Esophagus muscularis mucosa (tissue), 4 donors: Measurements from ENCODE around the gene SNX9. TPM values are rescaled to one million over a fixed set of nuclear protein-coding genes. Genes with fewer than 3 reads are reported as not detected.

ENCODE experiments used
- DNase-seq: peaks from one replicate; pipeline ENCODE4 v3.0.0-alpha.2; 2017; ENCODE audit errors: extremely low spot score
- H3K27ac ChIP-seq, 4 donors: fragments of 200-600 bp; sonication (generic); replicated peaks in 1 of 4; 1 replicate in 3 of 4; 2 replicates in 1 of 4; pipeline ENCODE4 v1.5.1; 2016 to 2019; ENCODE audit warnings: mild to moderate bottlenecking in 1 of 4
- H3K27me3 ChIP-seq, 4 donors: fragments of 200-600 bp; sonication (generic); one replicate each; pipeline versions ENCODE4 v1.5.1 to v1.6.0; 2016 to 2019
- H3K36me3 ChIP-seq, 4 donors: fragments of 200-600 bp; sonication (generic); one replicate each; pipeline ENCODE4 v1.5.1; 2016 to 2019
- H3K4me1 ChIP-seq, 4 donors: fragments of 200-600 bp; sonication (generic); one replicate each; pipeline ENCODE4 v1.5.1; 2016 to 2019
- H3K4me3 ChIP-seq, 4 donors: fragments of 200-600 bp; sonication (generic); 1 replicate in 2 of 4; 2 replicates in 2 of 4; pipeline ENCODE4 v1.5.1; 2016 to 2019; ENCODE audit warnings: mild to moderate bottlenecking in 4 of 4, moderate library complexity in 1 of 4
- H3K9me3 ChIP-seq, 4 donors: fragments of 200-600 bp; sonication (generic); 1 replicate in 3 of 4; 2 replicates in 1 of 4; pipeline ENCODE4 v1.5.1; 2016 to 2019
- EP300 ChIP-seq: sonication (generic); formaldehyde crosslinking; IDR thresholded peaks from one replicate; pipeline ENCODE4 v1.6.1; 2017; ENCODE audit warnings: antibody characterized with exemption
- POLR2A ChIP-seq: fragments of 450-650 bp; IDR thresholded peaks from one replicate; pipeline ENCODE4 v1.6.1; 2017; ENCODE audit warnings: antibody characterized with exemption, moderate library complexity, mild to moderate bottlenecking, low read depth
- POLR2AphosphoS5 ChIP-seq, 2 donors: sonication (generic); formaldehyde crosslinking; IDR thresholded peaks; one replicate each; pipeline ENCODE4 v1.6.1; 2017; ENCODE audit warnings: antibody characterized with exemption in 2 of 2
- WGBS: methylation state at CpG from one replicate; pipeline ENCODE4 v1.1.5; 2018; 5-methylcytosine and 5-hydroxymethylcytosine counted together
- intact Hi-C: fragments of 100-400 bp; cut with DNase I; formaldehyde crosslinking; loops from one replicate; pipeline ENCODE4 v1.15.1; 2023
- total RNA-seq, 4 donors: library from RNA; depleted of rRNA; stranded (reverse); fragments of >200 nt; gene quantifications; one replicate each; pipeline versions ENCODE4 v1.1.0 to v1.2.1, GENCODE V29; 2016
- TF ChIP-seq, protein P1 (sequence below), 3 experiments: fragments of 200-600 bp in 2 of 3; fragments of 450-650 bp in 1 of 3; sonication (generic) in 2 of 3; IDR thresholded peaks; one replicate each; pipeline ENCODE4 v1.5.1; 2017 to 2019; ENCODE audit warnings: antibody characterized with exemption in 3 of 3, mild to moderate bottlenecking in 2 of 3, moderate library complexity in 1 of 3

SNX9 gene
- total RNA-seq, 4 donors from 2014 or later: 78.1 to 94.7 (median 85.1) TPM

DNA sequence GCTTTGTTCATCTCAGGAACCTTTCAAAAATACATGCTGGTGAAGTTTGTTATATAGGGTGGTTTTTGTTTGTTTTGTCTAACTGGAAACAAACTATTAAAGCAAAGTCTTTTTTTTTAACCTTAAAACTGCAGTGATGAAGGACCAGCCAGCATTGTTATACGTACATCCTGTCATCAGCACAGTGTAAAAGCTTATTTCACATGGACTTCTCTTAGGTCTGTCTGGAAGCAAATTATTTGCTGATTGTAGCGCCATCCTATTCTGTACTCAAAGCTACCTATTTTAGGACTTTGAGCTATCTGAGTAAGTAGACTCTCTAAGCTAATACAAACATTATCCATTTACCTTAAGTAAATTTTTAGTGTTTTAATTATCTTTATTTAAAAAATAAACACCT, 61.7 kb downstream of the SNX9 start:
- WGBS: 92% methylated on average over 2 of the region's 2 CpGs

DNA sequence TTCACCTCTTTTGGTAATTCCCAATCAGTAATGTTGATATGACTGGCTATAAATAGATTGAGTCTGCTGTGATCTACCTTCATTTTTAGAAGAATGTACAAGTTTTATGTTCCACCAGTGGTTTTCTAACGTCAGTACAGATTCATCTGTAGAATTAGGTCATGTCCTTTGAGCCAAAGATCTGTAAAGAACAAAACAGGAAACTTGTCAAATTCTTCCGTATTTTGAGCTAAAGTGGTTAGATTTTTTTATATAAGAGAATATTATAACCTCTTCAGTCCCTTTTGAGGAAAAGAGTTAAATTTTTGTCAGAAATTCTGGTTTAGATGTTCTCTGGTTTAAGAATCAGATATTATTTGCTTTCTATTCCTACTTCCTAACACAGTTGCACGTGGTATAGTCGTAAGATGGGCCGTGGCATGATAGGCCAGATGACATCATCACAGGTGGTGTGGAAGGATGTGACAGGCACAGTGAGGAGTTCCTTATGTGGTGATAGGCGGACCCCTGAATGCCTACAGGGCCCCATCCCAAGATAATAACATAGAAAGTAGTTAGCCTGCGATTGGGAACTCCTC, 62.3 kb downstream of the SNX9 start:
- peaks cover 0 to 57% (median 14%) of the 10 kb centered on the region in 4 donors for H3K36me3 ChIP-seq
- H3K27ac ChIP-seq: no peak overlapping the region
- TF ChIP-seq POLR2A (no peak), EP300 (no peak), POLR2AphosphoS5 (IDR thresholded peaks at IDR 0.05) (no peak)
- TF ChIP-seq, protein P1, sequence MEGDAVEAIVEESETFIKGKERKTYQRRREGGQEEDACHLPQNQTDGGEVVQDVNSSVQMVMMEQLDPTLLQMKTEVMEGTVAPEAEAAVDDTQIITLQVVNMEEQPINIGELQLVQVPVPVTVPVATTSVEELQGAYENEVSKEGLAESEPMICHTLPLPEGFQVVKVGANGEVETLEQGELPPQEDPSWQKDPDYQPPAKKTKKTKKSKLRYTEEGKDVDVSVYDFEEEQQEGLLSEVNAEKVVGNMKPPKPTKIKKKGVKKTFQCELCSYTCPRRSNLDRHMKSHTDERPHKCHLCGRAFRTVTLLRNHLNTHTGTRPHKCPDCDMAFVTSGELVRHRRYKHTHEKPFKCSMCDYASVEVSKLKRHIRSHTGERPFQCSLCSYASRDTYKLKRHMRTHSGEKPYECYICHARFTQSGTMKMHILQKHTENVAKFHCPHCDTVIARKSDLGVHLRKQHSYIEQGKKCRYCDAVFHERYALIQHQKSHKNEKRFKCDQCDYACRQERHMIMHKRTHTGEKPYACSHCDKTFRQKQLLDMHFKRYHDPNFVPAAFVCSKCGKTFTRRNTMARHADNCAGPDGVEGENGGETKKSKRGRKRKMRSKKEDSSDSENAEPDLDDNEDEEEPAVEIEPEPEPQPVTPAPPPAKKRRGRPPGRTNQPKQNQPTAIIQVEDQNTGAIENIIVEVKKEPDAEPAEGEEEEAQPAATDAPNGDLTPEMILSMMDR (IDR thresholded peaks at IDR 0.05): no peak
- peak; percentile 70 for DNase-seq
- intact Hi-C loops: no loop called here
- H3K9me3 ChIP-seq: no peaks in the 10 kb centered on the region
- H3K27me3 ChIP-seq: no peaks in the 10 kb centered on the region
- no peaks in the 10 kb centered on the region for H3K4me1 ChIP-seq
- 71% methylated on average over 7 of the region's 7 CpGs for WGBS
- no peak overlapping the region for H3K4me3 ChIP-seq

More for the DNA sequence above, 61.7 kb downstream of the SNX9 start:
- no peaks in the 10 kb centered on the region for H3K4me1 ChIP-seq
- DNase-seq: no peak
- intact Hi-C loops: no loop called here
- H3K9me3 ChIP-seq: no peaks in the 10 kb centered on the region
- no peaks in the 10 kb centered on the region for H3K27me3 ChIP-seq
- H3K4me3 ChIP-seq: no peak overlapping the region
- TF ChIP-seq, protein P1 (IDR thresholded peaks at IDR 0.05): no peak
- TF ChIP-seq EP300 (no peak), POLR2A (no peak), POLR2AphosphoS5 (IDR thresholded peaks at IDR 0.05) (no peak)
- H3K36me3 ChIP-seq: peaks cover 0 to 62% (median 16%) of the 10 kb centered on the region in 4 donors
- H3K27ac ChIP-seq: no peak overlapping the region

DNA sequence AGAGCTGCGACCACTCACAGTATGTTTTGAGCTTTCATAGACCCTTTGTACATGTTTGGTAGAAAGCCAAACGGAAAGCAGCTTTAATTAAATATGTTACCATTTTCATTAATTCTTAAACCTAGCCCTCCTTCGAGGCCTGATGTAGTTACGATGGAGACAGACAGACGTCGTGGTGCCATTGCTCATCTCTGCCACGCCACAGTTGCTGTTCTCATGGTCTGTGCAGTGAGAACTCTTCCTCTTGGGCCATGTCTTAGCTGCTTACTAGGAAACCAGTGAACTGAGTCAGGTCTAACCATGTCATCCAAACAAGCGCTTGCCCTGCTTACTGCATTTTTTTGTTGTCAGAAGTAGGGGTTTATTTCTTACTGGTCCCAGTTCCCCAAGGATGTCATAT, 62.8 kb downstream of the SNX9 start:
- WGBS: 97% methylated on average over 8 of the region's 8 CpGs
- Histone ChIP-seq H3K9me3 (no peaks in the 10 kb centered on the region), H3K36me3 (peaks cover 0 to 57% (median 14%) of the 10 kb centered on the region in 4 donors), H3K27me3 (no peaks in the 10 kb centered on the region), H3K27ac (no peak overlapping the region), H3K4me1 (no peaks in the 10 kb centered on the region), H3K4me3 (no peak overlapping the region)
- intact Hi-C loops: no loop called here
- TF ChIP-seq POLR2A (no peak), EP300 (no peak), POLR2AphosphoS5 (IDR thresholded peaks at IDR 0.05) (no peak)
- TF ChIP-seq, protein P1 (IDR thresholded peaks at IDR 0.05): no peak
- DNase-seq: peak; percentile 62

DNA sequence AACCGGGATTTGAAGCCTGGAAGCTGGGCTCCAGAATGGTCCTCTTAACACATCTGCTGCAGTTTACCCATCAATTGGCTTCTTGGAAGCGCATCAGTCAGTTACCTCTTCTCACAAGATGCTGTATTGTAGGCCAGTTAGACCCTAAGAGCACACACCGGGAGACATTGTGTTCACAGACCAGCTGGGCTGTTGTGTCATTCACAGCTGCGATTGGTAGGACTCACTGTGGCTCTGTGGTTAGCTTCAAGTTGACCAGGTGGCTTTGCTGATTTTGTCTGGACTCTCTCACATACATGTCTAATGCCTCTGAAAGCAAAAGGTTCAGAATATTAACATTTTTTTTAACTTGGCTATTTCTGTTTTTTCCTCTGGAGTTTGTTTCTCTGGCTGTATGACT, 64.8 kb downstream of the SNX9 start:
- Histone ChIP-seq H3K9me3 (no peaks in the 10 kb centered on the region), H3K27ac (no peak overlapping the region), H3K27me3 (no peaks in the 10 kb centered on the region), H3K4me1 (no peaks in the 10 kb centered on the region), H3K4me3 (no peak overlapping the region), H3K36me3 (peaks cover 0 to 45% (median 11%) of the 10 kb centered on the region in 4 donors)
- TF ChIP-seq, protein P1 (IDR thresholded peaks at IDR 0.05): no peak
- TF ChIP-seq POLR2A (no peak), EP300 (no peak), POLR2AphosphoS5 (IDR thresholded peaks at IDR 0.05) (no peak)
- WGBS: 89% methylated on average over 4 of the region's 4 CpGs
- DNase-seq: no peak
- intact Hi-C loops: no loop called here
